ENCODE measurements around the gene ASTN2.

Gene ASTN2

DNA sequence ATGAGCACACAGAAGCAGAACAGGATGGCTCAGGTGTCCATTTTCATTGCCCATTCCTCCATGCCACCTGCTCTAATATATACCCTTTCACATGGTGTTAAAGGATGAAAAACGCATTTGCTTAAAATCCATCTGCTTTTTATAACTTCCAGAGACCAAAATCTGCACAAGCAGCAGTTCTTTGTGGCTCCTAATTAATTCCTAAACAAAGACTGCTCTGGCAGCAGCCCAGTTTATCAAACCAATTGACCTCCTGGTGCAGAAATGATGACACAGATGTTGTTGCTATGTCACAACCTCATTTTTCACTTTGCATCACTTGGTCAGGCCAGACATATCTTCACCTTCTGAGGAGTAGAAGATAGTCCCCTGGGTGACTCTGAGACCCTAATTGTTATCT lies 141.2 kb downstream of the ASTN2 start:
- H3K27ac ChIP-seq (ENCODE audit: low read depth, low read length, poor library complexity, severe bottlenecking) = no peak overlapping the region
- no peaks in the 10 kb centered on the region for H3K79me2 ChIP-seq (ENCODE audit: insufficient read depth, low read length)
- H4K20me1 ChIP-seq (ENCODE audit: insufficient read depth, low read length) = no peaks in the 10 kb centered on the region
- H3K4me1 ChIP-seq (ENCODE audit: insufficient read depth, low read length, severe bottlenecking) = peaks cover 66% of the 10 kb centered on the region
- H3K36me3 ChIP-seq (ENCODE audit: insufficient read depth, low read length) = no peaks in the 10 kb centered on the region
- H3K4me2 ChIP-seq (ENCODE audit: low read length) = no peak overlapping the region
- no peaks in the 10 kb centered on the region for H3K27me3 ChIP-seq (ENCODE audit: insufficient read depth, low read length)
- H3K9me2 ChIP-seq (ENCODE audit: low read depth, low read length) = no peaks in the 10 kb centered on the region
- no peak overlapping the region for H2AFZ ChIP-seq (ENCODE audit: low read length)
- TF ChIP-seq, protein P1, sequence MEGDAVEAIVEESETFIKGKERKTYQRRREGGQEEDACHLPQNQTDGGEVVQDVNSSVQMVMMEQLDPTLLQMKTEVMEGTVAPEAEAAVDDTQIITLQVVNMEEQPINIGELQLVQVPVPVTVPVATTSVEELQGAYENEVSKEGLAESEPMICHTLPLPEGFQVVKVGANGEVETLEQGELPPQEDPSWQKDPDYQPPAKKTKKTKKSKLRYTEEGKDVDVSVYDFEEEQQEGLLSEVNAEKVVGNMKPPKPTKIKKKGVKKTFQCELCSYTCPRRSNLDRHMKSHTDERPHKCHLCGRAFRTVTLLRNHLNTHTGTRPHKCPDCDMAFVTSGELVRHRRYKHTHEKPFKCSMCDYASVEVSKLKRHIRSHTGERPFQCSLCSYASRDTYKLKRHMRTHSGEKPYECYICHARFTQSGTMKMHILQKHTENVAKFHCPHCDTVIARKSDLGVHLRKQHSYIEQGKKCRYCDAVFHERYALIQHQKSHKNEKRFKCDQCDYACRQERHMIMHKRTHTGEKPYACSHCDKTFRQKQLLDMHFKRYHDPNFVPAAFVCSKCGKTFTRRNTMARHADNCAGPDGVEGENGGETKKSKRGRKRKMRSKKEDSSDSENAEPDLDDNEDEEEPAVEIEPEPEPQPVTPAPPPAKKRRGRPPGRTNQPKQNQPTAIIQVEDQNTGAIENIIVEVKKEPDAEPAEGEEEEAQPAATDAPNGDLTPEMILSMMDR (IDR thresholded peaks at IDR 0.05; ENCODE audit: low read length) = no peak
- no peak for TF ChIP-seq EZH2 (IDR thresholded peaks at IDR 0.05; ENCODE audit: borderline replicate concordance, low read length)
- no peak overlapping the region for H3K9ac ChIP-seq (ENCODE audit: low read length)
- H3K9me3 ChIP-seq (ENCODE audit: low read length) = no peaks in the 10 kb centered on the region
- no peaks in the 10 kb centered on the region for H3F3A ChIP-seq (ENCODE audit: insufficient read depth, low read length)
- no peak overlapping the region for H3K4me3 ChIP-seq (ENCODE audit: low read depth, low read length, poor library complexity, severe bottlenecking)

DNA sequence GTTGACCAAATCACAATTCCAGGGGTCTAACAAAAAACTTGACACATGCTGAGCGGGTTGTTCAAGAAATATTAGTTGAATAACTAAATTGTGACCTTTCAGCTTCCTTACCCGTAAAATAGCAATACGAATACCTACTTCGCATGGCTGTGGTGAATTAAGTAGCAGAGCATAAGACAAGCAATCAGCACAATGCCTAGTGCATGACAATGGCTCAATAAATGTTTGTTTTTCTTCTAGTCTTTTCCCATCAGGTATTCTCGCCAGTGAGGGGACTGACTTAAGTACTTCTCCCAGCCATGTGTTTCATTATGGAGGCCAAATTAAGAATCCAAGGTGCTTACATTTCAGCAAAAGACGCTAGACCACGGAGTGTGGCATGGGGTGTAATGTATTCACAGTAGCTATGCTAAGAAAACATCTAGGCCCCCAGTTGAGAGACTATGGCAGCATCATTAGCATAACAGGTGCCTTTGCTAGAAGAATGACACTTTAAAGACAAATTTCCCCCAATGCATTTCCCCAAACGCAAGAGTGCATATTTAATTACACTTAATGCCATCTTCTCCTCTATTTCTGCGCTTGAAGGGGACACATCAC lies 145.9 kb downstream of the ASTN2 start:
- H3F3A ChIP-seq (ENCODE audit: insufficient read depth, low read length) = no peaks in the 10 kb centered on the region
- H4K20me1 ChIP-seq (ENCODE audit: insufficient read depth, low read length) = no peaks in the 10 kb centered on the region
- H3K27me3 ChIP-seq (ENCODE audit: insufficient read depth, low read length) = no peaks in the 10 kb centered on the region
- H3K36me3 ChIP-seq (ENCODE audit: insufficient read depth, low read length) = no peaks in the 10 kb centered on the region
- H2AFZ ChIP-seq (ENCODE audit: low read length) = no peak overlapping the region
- peaks cover 79% of the 10 kb centered on the region for H3K4me1 ChIP-seq (ENCODE audit: insufficient read depth, low read length, severe bottlenecking)
- H3K4me2 ChIP-seq (ENCODE audit: low read length) = no peak overlapping the region; the same call in 1 of the 2 replicates
- no peak overlapping the region; the same call in 1 of the 2 replicates for H3K9ac ChIP-seq (ENCODE audit: low read length)
- no peak overlapping the region for H3K4me3 ChIP-seq (ENCODE audit: low read depth, low read length, poor library complexity, severe bottlenecking)
- no peaks in the 10 kb centered on the region for H3K9me2 ChIP-seq (ENCODE audit: low read depth, low read length)
- H3K27ac ChIP-seq (ENCODE audit: low read depth, low read length, poor library complexity, severe bottlenecking) = peak overlapping the region; percentile 64
- TF ChIP-seq EZH2 (IDR thresholded peaks at IDR 0.05; ENCODE audit: borderline replicate concordance, low read length) = no peak
- TF ChIP-seq, protein P1 (IDR thresholded peaks at IDR 0.05; ENCODE audit: low read length) = no peak
- no peaks in the 10 kb centered on the region for H3K79me2 ChIP-seq (ENCODE audit: insufficient read depth, low read length)
- no peaks in the 10 kb centered on the region for H3K9me3 ChIP-seq (ENCODE audit: low read length)

DNA sequence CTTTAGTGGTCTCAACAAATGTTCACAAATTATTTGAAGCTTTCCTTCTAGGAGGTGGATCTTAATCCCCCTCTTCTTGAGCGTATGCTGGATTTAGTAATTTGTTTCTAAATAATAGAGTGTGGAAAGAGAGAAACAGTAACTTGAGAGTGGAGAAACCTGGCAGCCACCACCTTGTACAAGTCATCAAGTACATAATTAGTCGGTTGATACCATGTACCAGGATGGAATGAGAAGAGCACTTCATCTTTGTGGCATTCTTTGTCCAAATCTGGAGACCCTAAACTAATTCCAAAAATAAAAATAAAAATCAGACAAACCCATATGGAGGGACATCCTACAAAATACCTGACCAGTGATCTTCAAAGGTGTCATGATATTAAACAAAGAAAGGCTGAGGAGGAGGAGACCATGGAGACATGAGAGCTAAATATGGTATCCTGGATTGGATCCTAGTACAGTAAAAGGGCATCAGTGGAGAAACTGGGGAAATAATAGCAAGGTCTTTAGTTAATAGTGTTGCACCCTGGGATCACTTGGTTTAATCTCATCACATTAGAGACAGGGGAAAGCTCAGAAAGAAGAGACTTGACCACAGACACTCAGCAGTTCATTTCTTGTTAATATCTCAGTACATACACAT lies 147.9 kb downstream of the ASTN2 start:
- Histone ChIP-seq H3K79me2 (ENCODE audit: insufficient read depth, low read length) (no peaks in the 10 kb centered on the region), H3K9me3 (ENCODE audit: low read length) (no peaks in the 10 kb centered on the region), H3K9me2 (ENCODE audit: low read depth, low read length) (no peaks in the 10 kb centered on the region), H3K4me1 (ENCODE audit: insufficient read depth, low read length, severe bottlenecking) (peaks cover 86% of the 10 kb centered on the region), H3K4me3 (ENCODE audit: low read depth, low read length, poor library complexity, severe bottlenecking) (no peak overlapping the region), H3K9ac (ENCODE audit: low read length) (no peak overlapping the region), H3K4me2 (ENCODE audit: low read length) (no peak overlapping the region), H3F3A (ENCODE audit: insufficient read depth, low read length) (no peaks in the 10 kb centered on the region), H3K36me3 (ENCODE audit: insufficient read depth, low read length) (no peaks in the 10 kb centered on the region), H3K27me3 (ENCODE audit: insufficient read depth, low read length) (no peaks in the 10 kb centered on the region), H4K20me1 (ENCODE audit: insufficient read depth, low read length) (no peaks in the 10 kb centered on the region), H3K27ac (ENCODE audit: low read depth, low read length, poor library complexity, severe bottlenecking) (peak overlapping the region; percentile 64), H2AFZ (ENCODE audit: low read length) (no peak overlapping the region)
- TF ChIP-seq, protein P1 (IDR thresholded peaks at IDR 0.05; ENCODE audit: low read length) = no peak
- TF ChIP-seq EZH2 (IDR thresholded peaks at IDR 0.05; ENCODE audit: borderline replicate concordance, low read length) = no peak

Data from OCI-LY1 (cell line).